ENCODE measurements around the gene ITIH4.
"Not testable (repeated sequence)": the region's sequence is repeated elsewhere in the genome, so short reads cannot be mapped to it uniquely, and the experiment has no call there.

ITIH4 gene

GRCh38 chr3:52777127-52777958 lies 53.1 kb downstream of the ITIH4 start, which contains the start of gene ITIH1:
TSS of gene ITIH1 (plus strand) at chr3:52777599. CDS start at chr3:52777616, 17 bp downstream.
- no peak within 1 kb of the TSS for H3K4me3 ChIP-seq (ENCODE audit: low read depth, low read length)
- H3K36me3 ChIP-seq: no peaks in the 10 kb centered on the region
- H3K27me3 ChIP-seq (ENCODE audit: insufficient read depth, low read depth, severe bottlenecking): no peaks in the 10 kb centered on the region
- TF ChIP-seq, protein P1, sequence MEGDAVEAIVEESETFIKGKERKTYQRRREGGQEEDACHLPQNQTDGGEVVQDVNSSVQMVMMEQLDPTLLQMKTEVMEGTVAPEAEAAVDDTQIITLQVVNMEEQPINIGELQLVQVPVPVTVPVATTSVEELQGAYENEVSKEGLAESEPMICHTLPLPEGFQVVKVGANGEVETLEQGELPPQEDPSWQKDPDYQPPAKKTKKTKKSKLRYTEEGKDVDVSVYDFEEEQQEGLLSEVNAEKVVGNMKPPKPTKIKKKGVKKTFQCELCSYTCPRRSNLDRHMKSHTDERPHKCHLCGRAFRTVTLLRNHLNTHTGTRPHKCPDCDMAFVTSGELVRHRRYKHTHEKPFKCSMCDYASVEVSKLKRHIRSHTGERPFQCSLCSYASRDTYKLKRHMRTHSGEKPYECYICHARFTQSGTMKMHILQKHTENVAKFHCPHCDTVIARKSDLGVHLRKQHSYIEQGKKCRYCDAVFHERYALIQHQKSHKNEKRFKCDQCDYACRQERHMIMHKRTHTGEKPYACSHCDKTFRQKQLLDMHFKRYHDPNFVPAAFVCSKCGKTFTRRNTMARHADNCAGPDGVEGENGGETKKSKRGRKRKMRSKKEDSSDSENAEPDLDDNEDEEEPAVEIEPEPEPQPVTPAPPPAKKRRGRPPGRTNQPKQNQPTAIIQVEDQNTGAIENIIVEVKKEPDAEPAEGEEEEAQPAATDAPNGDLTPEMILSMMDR (IDR thresholded peaks at IDR 0.05; ENCODE audit: low read depth, low read length): no peak
- H3K9me3 ChIP-seq (ENCODE audit: severe bottlenecking): no peaks in the 10 kb centered on the region
- no peak for DNase-seq
- H3K27ac ChIP-seq: no peak within 1 kb of the TSS

DNA sequence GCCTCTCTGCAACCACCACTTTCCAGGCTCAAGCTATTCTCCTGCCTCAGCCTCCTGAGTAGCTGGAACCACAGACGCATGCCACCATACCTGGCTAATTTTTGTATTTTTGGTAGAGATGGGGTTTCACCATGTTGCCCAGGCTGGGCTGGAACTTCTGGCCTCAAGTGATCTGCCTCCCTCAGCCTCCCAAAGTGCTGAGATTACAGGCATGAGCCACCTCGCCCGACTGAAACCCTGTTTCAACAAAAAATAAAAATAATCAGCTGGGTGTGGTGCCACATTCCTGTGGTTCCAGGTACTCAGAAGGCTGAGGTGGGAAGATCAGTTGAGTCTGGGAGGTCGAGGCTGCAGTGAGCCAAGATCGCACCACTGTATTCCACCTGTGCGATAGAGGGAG lies 54.0 kb downstream of the ITIH4 start:
- H3K36me3 ChIP-seq; DNase-seq; H3K27me3 ChIP-seq (ENCODE audit: insufficient read depth, low read depth, severe bottlenecking); H3K4me3 ChIP-seq (ENCODE audit: low read depth, low read length); H3K9me3 ChIP-seq (ENCODE audit: severe bottlenecking); H3K27ac ChIP-seq: not testable (repeated sequence)

GRCh38 chr3:52775877-52776276 lies 54.6 kb downstream of the ITIH4 start:
- no peak for DNase-seq
- no peaks in the 10 kb centered on the region for H3K9me3 ChIP-seq (ENCODE audit: severe bottlenecking)
- no peaks in the 10 kb centered on the region for H3K27me3 ChIP-seq (ENCODE audit: insufficient read depth, low read depth, severe bottlenecking)
- no peak overlapping the region for H3K27ac ChIP-seq
- TF ChIP-seq, protein P1 (IDR thresholded peaks at IDR 0.05; ENCODE audit: low read depth, low read length): no peak
- no peak overlapping the region for H3K4me3 ChIP-seq (ENCODE audit: low read depth, low read length)
- H3K36me3 ChIP-seq: no peaks in the 10 kb centered on the region

GRCh38 chr3:52774901-52775864 lies 55.3 kb downstream of the ITIH4 start:
- Histone ChIP-seq H3K27me3 (ENCODE audit: insufficient read depth, low read depth, severe bottlenecking) (no peaks in the 10 kb centered on the region), H3K36me3 (no peaks in the 10 kb centered on the region), H3K9me3 (ENCODE audit: severe bottlenecking) (no peaks in the 10 kb centered on the region), H3K27ac (no peak overlapping the region), H3K4me3 (ENCODE audit: low read depth, low read length) (no peak overlapping the region)
- no peak for DNase-seq
- TF ChIP-seq, protein P1 (IDR thresholded peaks at IDR 0.05; ENCODE audit: low read depth, low read length): no peak

DNA sequence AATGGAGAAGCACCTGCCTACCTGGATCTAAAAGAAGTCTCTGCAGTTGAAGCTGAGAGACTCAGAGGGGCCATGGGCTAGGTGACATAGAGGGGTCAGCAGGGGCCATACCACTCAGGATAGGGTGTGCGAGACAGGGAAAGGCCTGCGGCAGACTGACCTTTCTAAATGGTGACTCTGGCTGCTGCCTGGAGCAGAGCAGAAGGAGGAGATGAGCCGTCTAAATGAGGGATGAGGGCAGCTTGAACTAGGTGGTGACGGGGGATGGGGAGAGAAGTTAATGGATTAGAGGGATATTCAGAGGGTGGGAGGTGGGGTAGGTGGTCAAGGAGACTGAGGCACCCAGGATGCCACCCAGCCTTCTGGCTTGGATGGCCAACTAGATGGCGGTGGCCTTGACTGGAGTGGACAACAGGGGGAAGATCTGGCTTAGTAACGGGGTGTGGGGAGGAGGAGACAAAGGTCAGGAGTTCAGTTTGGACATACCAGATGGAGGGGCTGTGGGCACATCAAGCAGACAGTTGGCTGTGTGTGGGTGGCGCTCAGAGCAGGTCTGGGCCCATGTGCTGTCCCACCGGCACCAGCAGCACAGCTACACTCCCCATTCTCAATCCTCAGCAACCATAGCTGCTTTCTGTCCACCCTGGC lies 56.3 kb downstream of the ITIH4 start:
- H3K36me3 ChIP-seq: no peaks in the 10 kb centered on the region; the same call in 1 of the 2 replicates
- no peak overlapping the region for H3K4me3 ChIP-seq (ENCODE audit: low read depth, low read length)
- H3K27me3 ChIP-seq (ENCODE audit: insufficient read depth, low read depth, severe bottlenecking): no peaks in the 10 kb centered on the region
- DNase-seq: no peak
- TF ChIP-seq, protein P1 (IDR thresholded peaks at IDR 0.05; ENCODE audit: low read depth, low read length): no peak
- no peaks in the 10 kb centered on the region for H3K9me3 ChIP-seq (ENCODE audit: severe bottlenecking)
- H3K27ac ChIP-seq: peak overlapping the region; percentile 28; the same call in 1 of the 2 replicates

Data from WERI-Rb-1 (cell line).